Immature natural killer cell (primary cell): ENCODE results near the gene MTPN. TPM values are rescaled to one million over a fixed set of nuclear protein-coding genes. Genes with fewer than 3 reads are reported as not detected.

Experiments
- DNase-seq, 3 donors: peaks; one replicate each; pipeline ENCODE4 v3.0.0; 2022; ENCODE audit warnings: mixed read lengths in 1 of 3
- H3K27ac Mint-ChIP-seq, 6 donors: one replicate each; pipeline ENCODE4 v1.8.0; 2020; ENCODE audit warnings: mixed read lengths in 6 of 6, mild to moderate bottlenecking in 5 of 6, inconsistent platforms in 4 of 6, moderate library complexity in 3 of 6
- H3K27me3 Mint-ChIP-seq, 3 donors: one replicate each; pipeline ENCODE4 v1.8.0; 2020 to 2021; ENCODE audit warnings: low read depth in 3 of 3, mild to moderate bottlenecking in 3 of 3, mixed read lengths in 3 of 3, moderate library complexity in 3 of 3, inconsistent platforms in 1 of 3
- H3K36me3 Mint-ChIP-seq, 3 donors: one replicate each; pipeline ENCODE4 v1.8.0; 2020; ENCODE audit warnings: mixed read lengths in 3 of 3, inconsistent platforms in 2 of 3, mild to moderate bottlenecking in 2 of 3
- H3K4me1 Mint-ChIP-seq, 2 donors: one replicate each; pipeline ENCODE4 v1.8.0; 2020; ENCODE audit warnings: inconsistent platforms in 2 of 2, mild to moderate bottlenecking in 2 of 2, mixed read lengths in 2 of 2, moderate library complexity in 1 of 2
- H3K4me3 Mint-ChIP-seq, 5 donors: one replicate each; pipeline ENCODE4 v1.8.0; 2020; ENCODE audit warnings: mild to moderate bottlenecking in 5 of 5, mixed read lengths in 5 of 5, inconsistent platforms in 3 of 5, moderate library complexity in 3 of 5
- H3K9me3 Mint-ChIP-seq, 6 donors: one replicate each; pipeline ENCODE4 v1.8.0; 2020; ENCODE audit warnings: mild to moderate bottlenecking in 6 of 6, mixed read lengths in 6 of 6, inconsistent platforms in 4 of 6, moderate library complexity in 3 of 6
- polyA plus RNA-seq, 3 donors: library from polyadenylated mRNA; unstranded; fragments of 300-500 nt; fragmentation: Illumina TruSeq; gene quantifications; one replicate each; pipeline ENCODE4 v1.2.3, GENCODE V29; 2021

Gene MTPN
- 100 to 1,000 TPM; 153 to 200 (median 197) TPM for polyA plus RNA-seq

- H3K4me3 Mint-ChIP-seq, result peak within 1 kb of the TSS; percentile 88 to 98 (median 94)
- DNase-seq, result peak; percentile 96 to 98 (median 96)
- H3K36me3 Mint-ChIP-seq, result peaks cover 0 to 5% (median 0%) of the 10 kb centered on the region in 3 donors
- peak within 1 kb of the TSS; percentile 88 to 96 (median 93) for H3K27ac Mint-ChIP-seq
- peaks cover 90 to 98% of the 10 kb centered on the region in 2 donors for H3K4me1 Mint-ChIP-seq
- no peaks in the 10 kb centered on the region for H3K9me3 Mint-ChIP-seq
- peaks cover 6 to 19% (median 7%) of the 10 kb centered on the region in 3 donors for H3K27me3 Mint-ChIP-seq
Measured at GRCh38 chr7:135977007-135977741, at the start of gene MTPN. TSS of gene MTPN (minus strand) at chr7:135977359. CDS start at chr7:135977100, 259 bp downstream.

- peaks cover 0 to under 1% (median 0%) of the 10 kb centered on the region in 3 donors for H3K27me3 Mint-ChIP-seq
- no peak for DNase-seq
- H3K4me1 Mint-ChIP-seq, result no peaks in the 10 kb centered on the region
- H3K36me3 Mint-ChIP-seq, result peaks cover 23 to 41% (median 37%) of the 10 kb centered on the region in 3 donors
- H3K4me3 Mint-ChIP-seq, result no peak overlapping the region
- H3K9me3 Mint-ChIP-seq, result no peaks in the 10 kb centered on the region
- no peak overlapping the region for H3K27ac Mint-ChIP-seq
Measured at GRCh38 chr7:136026209-136026608, 49.0 kb upstream of the MTPN start.

- DNase-seq, result no peak
- Mint-ChIP-seq H3K27ac (no peak overlapping the region), H3K4me3 (no peak overlapping the region), H3K36me3 (peaks cover 17 to 29% (median 17%) of the 10 kb centered on the region in 3 donors), H3K27me3 (peaks cover 0 to 3% (median 1%) of the 10 kb centered on the region in 3 donors), H3K9me3 (peaks cover 0 to 3% (median 0%) of the 10 kb centered on the region in 6 donors), H3K4me1 (no peaks in the 10 kb centered on the region)
Measured at GRCh38 chr7:136023134-136023869, 46.1 kb upstream of the MTPN start.

GRCh38 chr7:136020556-136020955 lies 43.4 kb upstream of the MTPN start:
- Mint-ChIP-seq H3K9me3 (peaks cover 0 to 3% (median 0%) of the 10 kb centered on the region in 6 donors), H3K4me3 (no peak overlapping the region), H3K36me3 (peaks cover 4 to 16% (median 10%) of the 10 kb centered on the region in 3 donors), H3K4me1 (no peaks in the 10 kb centered on the region), H3K27me3 (peaks cover 1 to 3% (median 2%) of the 10 kb centered on the region in 3 donors), H3K27ac (no peak overlapping the region)
- DNase-seq, result no peak

GRCh38 chr7:136018104-136018503 lies 40.9 kb upstream of the MTPN start:
- Mint-ChIP-seq H3K36me3 (peaks cover 7 to 15% (median 9%) of the 10 kb centered on the region in 3 donors), H3K4me3 (no peak overlapping the region), H3K27ac (no peak overlapping the region), H3K27me3 (peaks cover 2 to 3% (median 3%) of the 10 kb centered on the region in 3 donors), H3K9me3 (peaks cover 0 to 3% (median 0%) of the 10 kb centered on the region in 6 donors), H3K4me1 (no peaks in the 10 kb centered on the region)
- DNase-seq, result no peak

- H3K9me3 Mint-ChIP-seq, result peaks cover 0 to 3% (median 0%) of the 10 kb centered on the region in 6 donors
- H3K27me3 Mint-ChIP-seq, result peaks cover 3 to 7% (median 5%) of the 10 kb centered on the region in 3 donors
- peaks cover 5 to 6% of the 10 kb centered on the region in 2 donors for H3K4me1 Mint-ChIP-seq
- DNase-seq, result no peak
- no peak overlapping the region for H3K4me3 Mint-ChIP-seq
- H3K36me3 Mint-ChIP-seq, result peaks cover 4 to 8% (median 7%) of the 10 kb centered on the region in 3 donors
- H3K27ac Mint-ChIP-seq, result no peak overlapping the region
Measured at GRCh38 chr7:136016649-136017395, 39.7 kb upstream of the MTPN start.

- Mint-ChIP-seq H3K36me3 (peaks cover 0 to 7% (median 4%) of the 10 kb centered on the region in 3 donors), H3K27ac (no peak overlapping the region), H3K4me3 (no peak overlapping the region), H3K27me3 (peaks cover 3 to 7% (median 5%) of the 10 kb centered on the region in 3 donors), H3K4me1 (peaks cover 5 to 6% of the 10 kb centered on the region in 2 donors), H3K9me3 (peaks cover 0 to 3% (median 0%) of the 10 kb centered on the region in 6 donors)
- no peak for DNase-seq
Measured at GRCh38 chr7:136015638-136016037, 38.5 kb upstream of the MTPN start.

- no peak for DNase-seq
- Mint-ChIP-seq H3K9me3 (peaks cover 0 to 3% (median 0%) of the 10 kb centered on the region in 6 donors), H3K4me1 (peaks cover 5 to 8% of the 10 kb centered on the region in 2 donors), H3K4me3 (no peak overlapping the region), H3K36me3 (peaks cover 0 to 7% (median 4%) of the 10 kb centered on the region in 3 donors), H3K27me3 (peaks cover 3 to 5% (median 5%) of the 10 kb centered on the region in 3 donors), H3K27ac (no peak overlapping the region)
Measured at GRCh38 chr7:136014659-136015058, 37.5 kb upstream of the MTPN start.

GRCh38 chr7:136012238-136012637 lies 35.1 kb upstream of the MTPN start:
- Mint-ChIP-seq H3K27ac (no peak overlapping the region), H3K4me1 (peaks cover 10 to 21% of the 10 kb centered on the region in 2 donors), H3K27me3 (peaks cover 0 to 5% (median 2%) of the 10 kb centered on the region in 3 donors), H3K36me3 (peaks cover 0 to 7% (median 4%) of the 10 kb centered on the region in 3 donors), H3K9me3 (no peaks in the 10 kb centered on the region), H3K4me3 (no peak overlapping the region)
- no peak for DNase-seq

GRCh38 chr7:136009488-136010079 lies 32.4 kb upstream of the MTPN start:
- Mint-ChIP-seq H3K27ac (no peak overlapping the region), H3K9me3 (no peaks in the 10 kb centered on the region), H3K4me3 (no peak overlapping the region), H3K27me3 (peaks cover 0 to 4% (median 2%) of the 10 kb centered on the region in 3 donors), H3K36me3 (peaks cover 3 to 8% (median 4%) of the 10 kb centered on the region in 3 donors), H3K4me1 (peaks cover 10 to 21% of the 10 kb centered on the region in 2 donors)
- DNase-seq, result peak; percentile 38 to 50 (median 46)

GRCh38 chr7:136006208-136006607 lies 29.0 kb upstream of the MTPN start:
- peaks cover 0 to 3% (median 0%) of the 10 kb centered on the region in 6 donors for H3K9me3 Mint-ChIP-seq
- no peak for DNase-seq
- H3K4me1 Mint-ChIP-seq, result peaks cover 5 to 15% of the 10 kb centered on the region in 2 donors
- peaks cover 0 to 1% (median 0%) of the 10 kb centered on the region in 3 donors for H3K27me3 Mint-ChIP-seq
- H3K4me3 Mint-ChIP-seq, result no peak overlapping the region
- H3K27ac Mint-ChIP-seq, result no peak overlapping the region
- H3K36me3 Mint-ChIP-seq, result peaks cover 3 to 4% (median 4%) of the 10 kb centered on the region in 3 donors

GRCh38 chr7:136004083-136004482 lies 26.9 kb upstream of the MTPN start:
- Mint-ChIP-seq H3K4me1 (peaks cover 1 to 8% of the 10 kb centered on the region in 2 donors), H3K27me3 (peaks cover 0 to 1% (median 0%) of the 10 kb centered on the region in 3 donors), H3K9me3 (peaks cover 0 to 3% (median 0%) of the 10 kb centered on the region in 6 donors), H3K27ac (no peak overlapping the region), H3K36me3 (peaks cover 4 to 7% (median 7%) of the 10 kb centered on the region in 3 donors), H3K4me3 (no peak overlapping the region)
- DNase-seq, result no peak

- Mint-ChIP-seq H3K27me3 (peaks cover 0 to 1% (median 0%) of the 10 kb centered on the region in 3 donors), H3K9me3 (peaks cover 0 to 3% (median 0%) of the 10 kb centered on the region in 6 donors), H3K4me3 (no peak overlapping the region), H3K36me3 (peaks cover 7 to 14% (median 10%) of the 10 kb centered on the region in 3 donors), H3K27ac (no peak overlapping the region), H3K4me1 (no peaks in the 10 kb centered on the region)
- DNase-seq, result no peak
Measured at GRCh38 chr7:136002802-136003201, 25.6 kb upstream of the MTPN start.
